ENCODE measurements around the gene NKX6-2.
"Not testable (repeated sequence)": the region's sequence is repeated elsewhere in the genome, so short reads cannot be mapped to it uniquely, and the experiment has no call there.

Gene NKX6-2

GRCh38 chr10:132785723-132786475, at the start of gene NKX6-2:
Gene NKX6-2, minus strand, starts transcription at chr10:132786147. Its CDS starts 199 bp downstream, at chr10:132785948.
- DNase-seq = no peak

GRCh38 chr10:132834891-132835847, 49.2 kb upstream of the NKX6-2 start:
- DNase-seq = no peak

- DNase-seq = no peak
These were observed 48.4 kb upstream of the NKX6-2 start for GRCh38 chr10:132834311-132834761.

- no peak for DNase-seq
These were observed 47.6 kb upstream of the NKX6-2 start for GRCh38 chr10:132833421-132834111.

- no peak for DNase-seq
These were observed 46.4 kb upstream of the NKX6-2 start for GRCh38 chr10:132832186-132832969.

- no peak for DNase-seq
These were observed 43.5 kb upstream of the NKX6-2 start for GRCh38 chr10:132829403-132829802.

GRCh38 chr10:132828681-132829080, 42.7 kb upstream of the NKX6-2 start:
- DNase-seq = no peak

GRCh38 chr10:132827861-132828539, 42.1 kb upstream of the NKX6-2 start:
- DNase-seq = no peak

- no peak for DNase-seq
These were observed 41.5 kb upstream of the NKX6-2 start for GRCh38 chr10:132827423-132827789.

- no peak for DNase-seq
These were observed 40.8 kb upstream of the NKX6-2 start for GRCh38 chr10:132826524-132827422.

- DNase-seq = not testable (repeated sequence)
These were observed 40.0 kb upstream of the NKX6-2 start for GRCh38 chr10:132825783-132826523.

GRCh38 chr10:132820056-132820455, 34.1 kb upstream of the NKX6-2 start:
- DNase-seq = no peak

- no peak for DNase-seq
These were observed 31.8 kb upstream of the NKX6-2 start for GRCh38 chr10:132817701-132818211.

- DNase-seq = no peak
These were observed 30.8 kb upstream of the NKX6-2 start for GRCh38 chr10:132816718-132817117.

- no peak for DNase-seq
These were observed 29.4 kb upstream of the NKX6-2 start for GRCh38 chr10:132815168-132815857.

GRCh38 chr10:132814469-132814856, 28.5 kb upstream of the NKX6-2 start:
- no peak for DNase-seq

GRCh38 chr10:132813560-132814468, 27.9 kb upstream of the NKX6-2 start:
- no peak for DNase-seq

GRCh38 chr10:132813001-132813401, 27.1 kb upstream of the NKX6-2 start:
- no peak for DNase-seq

Data from activated CD4-positive, alpha-beta T cell treated with anti-CD3 and anti-CD28 coated beads for 4 hours (primary cell).